Measurements from ENCODE around the gene GOLGA6D.
"Not testable (repeated sequence)": the region's sequence is repeated elsewhere in the genome, so short reads cannot be mapped to it uniquely, and the experiment has no call there.

Gene GOLGA6D

DNA sequence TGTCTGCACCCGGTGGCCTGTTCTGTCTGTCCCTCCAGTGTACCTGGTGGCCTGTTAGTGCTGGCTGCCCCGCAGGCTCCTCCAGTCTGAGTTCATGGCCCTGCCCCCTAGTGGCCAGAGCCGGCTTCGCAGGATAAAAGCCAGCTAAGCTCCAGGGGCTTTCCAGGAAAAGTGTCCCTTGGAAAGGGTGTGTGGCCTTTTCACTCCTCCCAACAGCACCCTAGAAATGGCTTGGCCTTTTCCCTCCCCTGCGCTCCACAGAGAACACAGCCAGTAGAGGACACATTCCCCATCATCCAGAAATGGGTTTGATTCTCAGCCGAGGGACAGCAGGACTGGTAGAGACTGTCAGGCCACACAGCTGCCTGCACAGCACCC, 16.7 kb downstream of the GOLGA6D start:
- H3K27ac ChIP-seq, result not testable (repeated sequence)
- TF ChIP-seq CTCF (conservative IDR thresholded peaks at IDR 0.05), result peak; percentile 69

GRCh38 chr15:75300026-75300425, 17.4 kb downstream of the GOLGA6D start:
- H3K27ac ChIP-seq, result not testable (repeated sequence)

DNA sequence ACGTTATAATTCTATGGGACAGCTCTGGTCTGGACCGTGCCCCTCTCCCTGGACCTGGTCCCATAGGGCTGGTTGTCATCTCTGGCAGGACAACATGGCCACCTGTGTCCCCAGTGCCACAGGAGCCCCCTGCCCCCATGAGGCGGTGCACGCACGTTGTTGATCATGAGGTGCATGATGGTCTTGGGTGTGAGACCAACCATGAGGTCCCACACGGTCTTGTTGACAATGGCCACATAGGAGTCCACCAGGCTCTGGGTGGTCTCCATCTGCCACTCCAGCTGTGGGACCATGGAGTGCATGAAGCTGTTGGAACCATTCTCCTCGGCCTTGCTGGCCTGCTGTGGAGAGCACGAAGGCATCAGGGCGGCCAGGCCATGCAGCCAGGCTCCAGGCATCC, 19.7 kb downstream of the GOLGA6D start:
- TF ChIP-seq CTCF (conservative IDR thresholded peaks at IDR 0.05) (no peak), ZFX (IDR thresholded peaks at IDR 0.05) (no peak)
- H3K27ac ChIP-seq, result no peak overlapping the region

DNA sequence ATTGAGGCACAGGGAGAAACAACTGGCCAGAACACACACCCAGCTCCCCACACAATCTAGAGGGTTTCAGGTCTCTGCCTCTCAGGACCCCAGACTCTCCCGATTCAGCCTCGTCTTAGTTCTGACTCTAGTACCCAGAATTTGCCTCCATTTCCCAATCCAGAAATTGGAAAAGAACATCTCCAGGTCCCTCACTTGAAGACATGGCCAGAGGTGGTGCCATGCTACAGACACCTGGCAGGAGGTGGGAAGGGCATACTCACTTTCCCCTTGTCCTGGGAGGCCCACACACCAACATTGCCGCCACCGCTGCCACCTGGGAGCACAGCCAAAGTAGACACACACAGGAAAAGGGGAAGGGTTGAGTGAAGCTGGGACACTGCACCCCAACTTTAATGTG, 20.1 kb downstream of the GOLGA6D start:
- H3K27ac ChIP-seq, result not testable (repeated sequence)

GRCh38 chr15:75306188-75306587, 23.6 kb downstream of the GOLGA6D start:
- TF ChIP-seq CTCF (conservative IDR thresholded peaks at IDR 0.05) (no peak), ZFX (IDR thresholded peaks at IDR 0.05) (no peak)
- no peak overlapping the region for H3K27ac ChIP-seq

GRCh38 chr15:75307778-75308390, 25.2 kb downstream of the GOLGA6D start:
- H3K27ac ChIP-seq, result no peak overlapping the region
- TF ChIP-seq CTCF (conservative IDR thresholded peaks at IDR 0.05) (peak; percentile 79), ZFX (IDR thresholded peaks at IDR 0.05) (no peak)

DNA sequence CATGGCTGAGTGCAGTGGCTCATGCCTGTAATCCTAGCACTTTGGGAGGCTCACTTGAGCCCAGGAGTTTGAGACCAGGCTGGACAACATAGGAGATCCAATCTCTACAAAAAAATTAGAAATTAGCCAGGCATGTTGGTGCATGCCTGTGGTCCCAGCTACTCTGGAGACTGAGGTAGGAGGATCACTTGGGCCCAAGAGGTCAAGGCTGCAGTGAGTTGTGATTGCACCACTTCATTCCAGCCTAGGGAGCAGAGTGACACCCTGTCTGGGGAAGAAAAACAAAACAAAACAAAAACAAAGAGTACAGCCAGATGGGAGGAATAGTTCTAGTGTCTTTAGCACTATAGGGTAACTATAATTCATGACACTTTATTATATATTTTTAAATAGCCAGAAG, 27.1 kb downstream of the GOLGA6D start:
- no peak overlapping the region for H3K27ac ChIP-seq
- no peak for TF ChIP-seq CTCF (conservative IDR thresholded peaks at IDR 0.05)
- no peak for TF ChIP-seq ZFX (IDR thresholded peaks at IDR 0.05)

DNA sequence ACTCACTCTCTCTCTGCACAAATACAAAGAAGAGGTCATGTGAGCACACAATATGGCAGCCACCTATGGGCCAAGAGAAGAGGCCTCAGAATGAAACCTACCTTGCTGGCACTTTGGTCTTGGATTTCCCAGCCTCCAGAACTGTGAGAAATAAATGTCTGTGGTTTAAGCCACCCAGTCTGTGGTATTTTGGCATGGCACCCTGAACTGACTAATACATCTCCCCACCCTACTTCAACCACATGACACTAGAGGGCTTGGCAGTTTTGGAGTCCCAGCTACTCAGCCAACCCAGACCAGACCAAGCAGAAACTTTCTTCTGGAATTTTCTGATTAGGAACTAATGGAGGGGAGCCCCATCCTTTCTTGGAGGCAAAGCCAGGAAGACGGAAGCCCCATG, 29.9 kb downstream of the GOLGA6D start:
- H3K27ac ChIP-seq, result not testable (repeated sequence)

DNA sequence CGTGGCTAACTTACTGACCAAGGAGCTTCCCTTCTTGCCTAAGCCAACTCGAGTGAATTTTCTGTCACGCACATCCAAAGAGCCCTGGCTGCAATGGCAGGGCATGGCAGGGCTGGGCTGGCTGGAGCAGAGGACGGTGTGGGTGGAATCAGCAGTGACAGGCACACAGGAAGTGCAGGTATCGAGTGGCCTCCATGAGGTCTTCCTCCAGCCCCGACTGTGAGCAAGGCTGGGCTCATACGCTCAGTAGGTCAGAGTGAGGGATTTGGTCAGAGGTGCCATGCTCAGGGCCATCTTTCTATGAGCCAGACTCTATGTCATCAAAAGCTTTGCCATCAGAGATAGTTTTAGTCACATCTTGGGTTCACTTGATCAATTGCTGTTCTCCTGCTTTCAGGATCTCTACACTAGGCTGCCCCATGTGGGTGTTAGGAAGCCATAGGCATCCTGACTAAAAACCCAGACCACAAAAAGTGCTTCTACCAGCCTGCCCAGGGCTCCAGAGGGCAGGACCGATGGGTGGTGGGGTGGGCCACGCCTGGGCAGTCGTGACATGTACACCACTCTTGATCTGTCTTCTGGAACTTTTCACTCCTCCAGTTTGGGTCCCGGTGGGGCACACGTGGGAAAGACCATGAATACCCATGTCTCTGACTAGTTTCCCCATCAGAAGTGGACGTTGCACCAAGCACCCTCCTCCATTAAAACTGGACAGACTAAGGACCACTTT, 30.6 kb downstream of the GOLGA6D start:
- no peak overlapping the region for H3K27ac ChIP-seq
- TF ChIP-seq CTCF (conservative IDR thresholded peaks at IDR 0.05) (no peak), ZFX (IDR thresholded peaks at IDR 0.05) (no peak)

Measured in C4-2B (cell line).